ENCODE data around the gene SNX8.

DNA sequence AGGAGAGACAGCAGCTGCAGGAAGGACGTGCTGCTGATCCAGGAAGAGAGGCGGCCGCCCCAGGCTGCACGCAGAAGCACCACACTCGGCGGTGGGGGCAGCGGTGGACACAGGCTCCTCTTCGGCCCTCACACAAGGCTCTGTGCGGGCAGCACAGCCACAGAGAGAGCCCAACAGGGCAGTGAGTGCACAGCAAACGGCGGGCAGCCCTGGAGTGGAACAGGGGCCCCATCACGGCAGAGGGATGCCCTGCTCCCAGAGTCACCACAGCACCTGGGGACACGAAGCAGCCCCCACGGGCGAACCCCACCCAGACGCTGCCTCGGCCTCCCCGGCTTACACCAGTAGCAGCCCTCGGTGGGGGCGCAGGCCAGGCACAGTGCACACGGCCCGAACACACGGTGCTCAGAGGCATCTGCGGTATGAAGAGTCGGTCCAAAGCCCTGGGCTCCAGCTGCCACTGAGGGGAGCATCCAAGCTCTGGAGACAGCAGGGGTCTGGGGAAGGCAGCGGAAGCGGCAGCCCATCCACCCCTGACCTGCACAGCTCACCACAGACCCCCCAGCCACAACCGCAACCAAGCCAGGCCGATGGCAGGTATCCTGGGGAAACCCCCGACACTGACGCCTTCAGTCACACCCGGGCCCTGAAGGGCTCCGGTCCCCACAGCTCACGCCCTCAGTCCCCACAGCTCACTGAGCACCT is 55.4 kb downstream of the SNX8 start:
- TF ChIP-seq ZNF12 (CRISPR knock-in tag; IDR thresholded peaks at IDR 0.05) (no peak), SMC3 (IDR thresholded peaks at IDR 0.05; ENCODE audit: low read length) (no peak), RBM39 (IDR thresholded peaks at IDR 0.05; ENCODE audit: low read depth, low read length, poor library complexity, severe bottlenecking) (no peak), MAFK (conservative IDR thresholded peaks at IDR 0.05 in 1 of 2, IDR thresholded peaks at IDR 0.05 in 1 of 2; ENCODE audit: low read length in 2 of 2) (no peak), TCF12 (IDR thresholded peaks at IDR 0.05) (no peak), TCF12 (CRISPR knock-in tag; IDR thresholded peaks at IDR 0.05) (no peak), HCFC1 (IDR thresholded peaks at IDR 0.05; ENCODE audit: low read depth, low read length) (no peak), POLR2A (IDR thresholded peaks at IDR 0.05; ENCODE audit: insufficient read depth in 1 of 2, low read depth in 2 of 2, low read length in 2 of 2) (no peak)

All from HepG2 (cell line).